ENCODE data around the gene ADSS1. TPM values are rescaled to one million over a fixed set of nuclear protein-coding genes. Genes with fewer than 3 reads are reported as not detected.
A peak's percentile ranks its signal among the peaks of the same experiment; 100 is the strongest.

The ADSS1 gene
- total RNA-seq, 4 donors from 2014 or later: 3.4 to 11.4 (median 8.4) TPM

DNA sequence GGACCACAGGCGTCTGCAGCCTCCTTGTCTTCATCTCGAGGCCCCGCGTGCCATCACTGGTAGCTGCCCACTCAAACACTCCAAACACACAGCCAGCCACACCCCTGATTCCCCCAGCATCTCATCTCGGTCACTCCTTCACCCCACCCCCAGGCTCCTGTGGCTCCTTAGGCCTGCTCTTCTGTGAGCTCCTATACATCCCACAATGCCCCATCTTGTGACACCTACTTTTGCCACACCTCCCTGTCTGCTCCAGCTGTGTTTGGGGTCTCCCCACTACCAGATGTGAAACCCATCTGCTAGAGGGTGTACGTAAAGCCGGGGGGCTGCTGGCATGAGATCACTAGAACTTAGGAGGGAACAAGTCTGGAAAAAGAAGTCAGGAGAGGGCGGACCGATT is 67.4 kb downstream of the ADSS1 start:
- WGBS, 2 donors: 81 to 90% methylated on average over 5 to 7 of the region's 9 CpGs
- Histone ChIP-seq H3K27me3 (no peaks in the 10 kb centered on the region), H3K4me1 (peaks cover 40 to 93% (median 40%) of the 10 kb centered on the region in 3 donors), H3K27ac (no peak overlapping the region), H3K9me3 (no peaks in the 10 kb centered on the region), H3K4me3 (no peak overlapping the region), H3K36me3 (peaks cover 0 to 61% (median 14%) of the 10 kb centered on the region in 3 donors)
- no peak for DNase-seq
- intact Hi-C loops (cut with DNase I): no loop called here
- no peak for TF ChIP-seq POLR2A (IDR thresholded peaks at IDR 0.05)
- TF ChIP-seq, protein P1, sequence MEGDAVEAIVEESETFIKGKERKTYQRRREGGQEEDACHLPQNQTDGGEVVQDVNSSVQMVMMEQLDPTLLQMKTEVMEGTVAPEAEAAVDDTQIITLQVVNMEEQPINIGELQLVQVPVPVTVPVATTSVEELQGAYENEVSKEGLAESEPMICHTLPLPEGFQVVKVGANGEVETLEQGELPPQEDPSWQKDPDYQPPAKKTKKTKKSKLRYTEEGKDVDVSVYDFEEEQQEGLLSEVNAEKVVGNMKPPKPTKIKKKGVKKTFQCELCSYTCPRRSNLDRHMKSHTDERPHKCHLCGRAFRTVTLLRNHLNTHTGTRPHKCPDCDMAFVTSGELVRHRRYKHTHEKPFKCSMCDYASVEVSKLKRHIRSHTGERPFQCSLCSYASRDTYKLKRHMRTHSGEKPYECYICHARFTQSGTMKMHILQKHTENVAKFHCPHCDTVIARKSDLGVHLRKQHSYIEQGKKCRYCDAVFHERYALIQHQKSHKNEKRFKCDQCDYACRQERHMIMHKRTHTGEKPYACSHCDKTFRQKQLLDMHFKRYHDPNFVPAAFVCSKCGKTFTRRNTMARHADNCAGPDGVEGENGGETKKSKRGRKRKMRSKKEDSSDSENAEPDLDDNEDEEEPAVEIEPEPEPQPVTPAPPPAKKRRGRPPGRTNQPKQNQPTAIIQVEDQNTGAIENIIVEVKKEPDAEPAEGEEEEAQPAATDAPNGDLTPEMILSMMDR (IDR thresholded peaks at IDR 0.05): no peak

DNA sequence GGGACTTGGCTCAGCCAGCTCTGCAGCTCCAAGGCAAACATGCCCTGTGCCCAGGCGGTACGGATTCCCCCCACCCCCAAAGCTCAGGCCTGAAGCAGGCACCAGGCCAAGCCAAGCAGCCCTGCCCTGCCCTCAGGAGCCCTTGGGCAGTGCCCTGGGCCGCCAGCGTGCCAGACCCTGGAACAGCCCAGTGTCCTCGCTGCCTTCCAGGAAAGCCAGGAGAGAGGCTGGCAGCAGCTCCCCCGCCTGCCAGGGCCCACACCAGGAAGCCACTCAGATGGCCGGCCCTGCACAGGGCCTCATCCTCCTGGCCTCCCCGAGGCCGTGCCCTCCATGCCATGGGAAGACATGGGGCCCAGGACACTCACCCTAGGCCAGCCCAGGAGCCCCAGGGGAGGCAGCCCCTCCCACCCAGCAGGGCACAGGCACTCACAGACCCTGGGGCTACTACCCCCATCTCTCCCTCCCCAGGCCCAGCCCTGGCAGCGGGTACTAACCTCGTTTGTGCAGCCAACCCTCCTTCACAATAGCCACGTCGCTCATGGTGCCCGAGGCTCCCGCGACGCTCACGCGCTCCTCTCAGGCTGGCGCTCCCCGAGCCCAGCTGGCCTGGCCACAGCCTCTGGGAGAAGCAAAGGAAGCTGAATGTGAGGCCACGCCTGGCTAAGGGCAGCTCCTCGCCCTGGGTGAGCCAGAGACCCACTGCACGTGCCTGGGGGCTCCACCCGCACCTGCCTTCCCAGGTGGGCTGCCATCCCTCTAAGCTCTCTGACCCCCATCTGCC is 68.3 kb downstream of the ADSS1 start:
- DNase-seq: no peak
- TF ChIP-seq POLR2A (IDR thresholded peaks at IDR 0.05): no peak
- TF ChIP-seq, protein P1 (IDR thresholded peaks at IDR 0.05): no peak
- WGBS, 2 donors: 46 to 56% methylated on average over 2 to 9 of the region's 25 CpGs
- Histone ChIP-seq H3K27ac (peak overlapping the region in 1 of 4 donors; percentile 29), H3K9me3 (no peaks in the 10 kb centered on the region), H3K36me3 (peaks cover 0 to 52% (median 14%) of the 10 kb centered on the region in 3 donors), H3K4me3 (peak overlapping the region in 1 of 4 donors; percentile 5), H3K27me3 (no peaks in the 10 kb centered on the region), H3K4me1 (peaks cover 38 to 93% (median 40%) of the 10 kb centered on the region in 3 donors)
- intact Hi-C loops (cut with DNase I): no loop called here

- Histone ChIP-seq H3K9me3 (no peaks in the 10 kb centered on the region), H3K27me3 (no peaks in the 10 kb centered on the region), H3K27ac (no peak overlapping the region), H3K36me3 (peaks cover 0 to 44% (median 14%) of the 10 kb centered on the region in 3 donors), H3K4me3 (peak overlapping the region in 2 of 4 donors; percentile 85 to 95), H3K4me1 (peaks cover 35 to 93% (median 46%) of the 10 kb centered on the region in 3 donors)
- intact Hi-C loops (cut with DNase I): no loop called here
- TF ChIP-seq POLR2A (IDR thresholded peaks at IDR 0.05): no peak
- TF ChIP-seq, protein P1 (IDR thresholded peaks at IDR 0.05): no peak
- no peak for DNase-seq
- 77 to 94% methylated on average over 5 to 11 of the region's 16 CpGs for WGBS, 2 donors
These were observed 69.1 kb downstream of the ADSS1 start for GRCh38 chr14:104792945-104793702.

DNA sequence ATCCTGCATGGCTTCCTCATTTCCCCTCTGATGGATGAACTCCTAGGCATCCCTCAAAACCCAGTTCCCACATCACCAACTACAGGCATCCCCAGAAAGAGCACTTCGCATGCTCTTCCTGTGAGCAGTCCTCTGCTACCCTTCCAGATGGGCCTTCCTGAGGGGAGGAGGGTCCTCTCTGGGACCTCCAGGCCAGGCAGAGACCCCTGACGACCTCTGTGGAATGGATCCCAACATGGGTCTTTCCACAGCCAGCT is 69.6 kb downstream of the ADSS1 start:
- TF ChIP-seq POLR2A (IDR thresholded peaks at IDR 0.05): no peak
- TF ChIP-seq, protein P1 (IDR thresholded peaks at IDR 0.05): no peak
- Histone ChIP-seq H3K4me1 (peaks cover 35 to 88% (median 46%) of the 10 kb centered on the region in 3 donors), H3K36me3 (peaks cover 0 to 39% (median 14%) of the 10 kb centered on the region in 3 donors), H3K4me3 (peak overlapping the region in 3 of 4 donors; percentile 51 to 95 (median 85)), H3K9me3 (no peaks in the 10 kb centered on the region), H3K27me3 (no peaks in the 10 kb centered on the region), H3K27ac (no peak overlapping the region)
- intact Hi-C loops (cut with DNase I): no loop called here
- WGBS, 2 donors: 89 to 93% methylated on average over 1 to 2 of the region's 2 CpGs
- DNase-seq: no peak

- H3K36me3 ChIP-seq: peaks cover 0 to 34% (median 13%) of the 10 kb centered on the region in 3 donors
- H3K4me3 ChIP-seq: peak overlapping the region; percentile 51 to 95 (median 80)
- intact Hi-C loops (cut with DNase I): no loop called here
- H3K9me3 ChIP-seq: no peaks in the 10 kb centered on the region
- no peaks in the 10 kb centered on the region for H3K27me3 ChIP-seq
- TF ChIP-seq, protein P1 (IDR thresholded peaks at IDR 0.05): no peak
- no peak for TF ChIP-seq POLR2A (IDR thresholded peaks at IDR 0.05)
- DNase-seq: no peak
- peak overlapping the region in 3 of 4 donors; percentile 76 to 91 (median 90) for H3K27ac ChIP-seq
- 0 to 11% methylated on average over 5 to 6 of the region's 15 CpGs for WGBS, 2 donors
- H3K4me1 ChIP-seq: peaks cover 35 to 88% (median 41%) of the 10 kb centered on the region in 3 donors
These were observed 70.1 kb downstream of the ADSS1 start for GRCh38 chr14:104794099-104794498.

Measured in esophagus squamous epithelium (tissue), 5 donors.